B cell (primary cell): ENCODE data around the gene WNK2. TPM values are rescaled to one million over a fixed set of nuclear protein-coding genes. Genes with fewer than 3 reads are reported as not detected.

Experiments used
- ATAC-seq: fragments of 200-7000 bp; cut with Tn5 transposase; one replicate; pipeline ENCODE4 v1.10.0; 2021; ENCODE audit warnings: low read depth, mild to moderate bottlenecking, moderate number of reproducible peaks, moderate library complexity
- CTCF ChIA-PET: fragments of 350-600 bp; sonication (Branson Sonifier 250); formaldehyde crosslinking; loops from one replicate; lab custom pipeline; 2021; ENCODE audit warnings: antibody characterized with exemption, inconsistent platforms; lab: Charles Lee
- POLR2A ChIA-PET: fragments of 350-600 bp; sonication (Branson Sonifier 250); formaldehyde crosslinking; loops from one replicate; lab custom pipeline; 2021; ENCODE audit warnings: antibody characterized with exemption; lab: Charles Lee
- DNase-seq: peaks from one replicate; pipeline ENCODE4 v3.0.0; 2013
- H2AFZ ChIP-seq: 2 replicates; pipeline ENCODE4 v1.6.1; 2012; ENCODE audit warnings: mild to moderate bottlenecking, low read depth, low read length; ENCODE audit not compliant: insufficient read depth, poor library complexity, severe bottlenecking
- H3K27ac ChIP-seq, 2 donors: 1 replicate in 1 of 2; 2 replicates in 1 of 2; pipeline ENCODE4 v1.5.1; 2012 to 2013; ENCODE audit warnings: low read length in 2 of 2, mild to moderate bottlenecking in 2 of 2, moderate library complexity in 1 of 2
- H3K27me3 ChIP-seq, 4 experiments: fragments of 200-600 bp in 1 of 4; sonication (generic) in 1 of 4; replicated peaks in 1 of 4; 1 replicate in 2 of 4; 2 replicates in 2 of 4; pipeline versions ENCODE4 v1.6.1 to v1.7.0; 2013 to 2016; ENCODE audit warnings: low read length in 3 of 4, mild to moderate bottlenecking in 2 of 4, mixed read lengths in 1 of 4, moderate library complexity in 1 of 4; ENCODE audit not compliant: insufficient read depth in 4 of 4, control insufficient read depth in 3 of 4; ENCODE audit errors: control extremely low read depth in 1 of 4
- H3K36me3 ChIP-seq, 2 experiments: replicated peaks in 1 of 2; 1 replicate in 1 of 2; 2 replicates in 1 of 2; pipeline versions ENCODE4 v1.6.1 to v1.7.1; 2013; ENCODE audit warnings: low read length in 1 of 2; ENCODE audit not compliant: insufficient read depth in 2 of 2, control insufficient read depth in 1 of 2; ENCODE audit errors: control extremely low read depth in 1 of 2, extremely low read depth in 1 of 2
- H3K4me1 ChIP-seq, 2 donors: fragments of 200-600 bp in 1 of 2; sonication (generic) in 1 of 2; 1 replicate in 1 of 2; 2 replicates in 1 of 2; pipeline versions ENCODE4 v1.5.1 to v1.6.1; 2013 to 2017; ENCODE audit warnings: low read length in 2 of 2; ENCODE audit not compliant: control insufficient read depth in 2 of 2, insufficient read depth in 2 of 2
- H3K4me2 ChIP-seq: replicated peaks from 2 replicates; pipeline ENCODE3; 2012; ENCODE audit warnings: mild to moderate bottlenecking, low read depth, low read length; ENCODE audit not compliant: poor library complexity, severe bottlenecking
- H3K4me3 ChIP-seq, 5 experiments: fragments of 200-600 bp in 1 of 5; sonication (generic) in 1 of 5; 1 replicate in 3 of 5; 2 replicates in 2 of 5; pipeline versions ENCODE4 v1.5.1 to v1.7.0; 2011 to 2016; ENCODE audit warnings: low read length in 4 of 5, mild to moderate bottlenecking in 4 of 5, low read depth in 2 of 5, control low read depth in 1 of 5, moderate library complexity in 1 of 5; ENCODE audit not compliant: insufficient read depth in 1 of 5; ENCODE audit errors: control extremely low read depth in 1 of 5, extremely low read depth in 1 of 5
- H3K79me2 ChIP-seq: fragments of 200-600 bp; sonication (generic); one replicate; pipeline ENCODE4 v1.6.0; 2016; ENCODE audit warnings: low read length; ENCODE audit not compliant: control insufficient read depth, insufficient read depth
- H3K9ac ChIP-seq: fragments of 200-600 bp; sonication (generic); 2 replicates; pipeline ENCODE4 v1.6.1; 2017; ENCODE audit warnings: mild to moderate bottlenecking, low read length, moderate library complexity
- H3K9me3 ChIP-seq, 3 donors: one replicate each; pipeline versions ENCODE4 v1.6.1 to v1.7.1; 2013; ENCODE audit warnings: low read length in 2 of 3; ENCODE audit not compliant: control insufficient read depth in 2 of 3, insufficient read depth in 1 of 3; ENCODE audit errors: control extremely low read depth in 1 of 3
- H4K20me1 ChIP-seq: 2 replicates; pipeline ENCODE4 v1.6.0; 2012; ENCODE audit warnings: mild to moderate bottlenecking, low read length; ENCODE audit not compliant: insufficient read depth, control insufficient read depth, poor library complexity, severe bottlenecking
- H3K27ac Mint-ChIP-seq: one replicate; pipeline ENCODE4 v1.8.0; 2021; ENCODE audit warnings: mixed read lengths
- H3K27me3 Mint-ChIP-seq: one replicate; pipeline ENCODE4 v1.8.0; 2021; ENCODE audit warnings: mixed read lengths
- H3K4me1 Mint-ChIP-seq: one replicate; pipeline ENCODE4 v1.8.0; 2021; ENCODE audit warnings: mixed read lengths
- H3K4me3 Mint-ChIP-seq: one replicate; pipeline ENCODE4 v1.8.0; 2021; ENCODE audit warnings: mixed read lengths
- H3K9me3 Mint-ChIP-seq: one replicate; pipeline ENCODE4 v1.8.0; 2022; ENCODE audit warnings: mixed read lengths; ENCODE audit not compliant: insufficient read depth
- EZH2 ChIP-seq: IDR thresholded peaks from 2 replicates; pipeline ENCODE4 v1.6.1; 2012; ENCODE audit warnings: borderline replicate concordance, low read depth, mild to moderate bottlenecking, moderate library complexity, low read length; ENCODE audit not compliant: insufficient read depth, poor library complexity, severe bottlenecking
- WGBS: methylation state at CpG from one replicate; pipeline ENCODE4 v1.1.5; 2013; ENCODE audit warnings: missing lambda C conversion rate; ENCODE audit not compliant: insufficient coverage; 5-methylcytosine and 5-hydroxymethylcytosine counted together
- intact Hi-C: fragments of 100-400 bp; cut with micrococcal nuclease; formaldehyde crosslinking; loops from one replicate; pipeline ENCODE4 v1.10.0; 2022
- polyA plus RNA-seq: library from polyadenylated mRNA; depleted of rRNA; stranded (reverse); fragments of >200 nt; gene quantifications from 2 replicates; pipeline ENCODE4 v1.2.3, GENCODE V29; 2012
- total RNA-seq, 2 donors: library from RNA; stranded (reverse); fragments of 120-200 nt in 1 of 2; gene quantifications; 1 replicate in 1 of 2; 2 replicates in 1 of 2; pipeline versions ENCODE4 v1.2.3 to v1.2.4, GENCODE V29; 2013 to 2022
- TF ChIP-seq, protein P1 (sequence below): fragments of 200-600 bp; IDR thresholded peaks from one replicate; pipeline ENCODE4 v1.8.0; 2022; ENCODE audit warnings: antibody characterized with exemption, mild to moderate bottlenecking

WNK2 gene
- total and polyA plus RNA-seq, 2 donors (not counting 1 experiment from before 2014, with no cell fraction given): 0.49 TPM; not detected in 1

DNA sequence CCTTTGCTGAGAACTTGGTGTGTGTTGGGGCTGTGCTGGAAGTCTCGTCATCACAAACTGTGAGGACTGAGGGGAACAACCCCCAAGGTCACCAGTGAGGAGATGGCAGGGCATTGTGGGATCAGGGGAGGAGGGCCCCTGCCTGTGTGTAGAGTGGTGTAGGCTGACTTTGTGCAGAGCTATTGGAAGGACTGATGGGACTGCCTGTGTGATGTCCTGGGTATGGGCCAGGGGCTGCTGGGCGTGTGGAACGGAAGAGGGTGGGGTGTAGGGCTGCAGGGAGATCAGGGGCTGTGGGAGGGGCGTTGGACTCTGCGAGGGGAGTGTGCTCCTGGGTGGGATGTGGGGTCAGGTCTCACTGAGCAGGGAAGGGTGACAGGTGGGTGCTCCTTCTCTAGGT is 3.6 kb downstream of the WNK2 start:
- ChIA-PET CTCF (no interaction called here), POLR2A (interaction anchor here (0.6 kb wide), 1 partner anchor 320 kb away, joined by 3 read pairs; no protein-coding TSS in a partner anchor)
- ATAC-seq (no peak), DNase-seq (no peak)
- Histone ChIP-seq H3K79me2 (no peaks in the 10 kb centered on the region), H3K4me2 (no peak overlapping the region), H3K36me3 (no peaks in the 10 kb centered on the region), H2AFZ (no peak overlapping the region), H3K9me3 (peaks cover 0 to 8% (median 0%) of the 10 kb centered on the region in 3 donors), H3K27me3 (peaks cover 0 to 18% (median 13%) of the 10 kb centered on the region in 4 experiments), H3K4me3 (no peak overlapping the region), H3K9ac (no peak overlapping the region), H4K20me1 (no peaks in the 10 kb centered on the region), H3K4me1 (peaks cover 13 to 17% of the 10 kb centered on the region in 2 donors), H3K27ac (no peak overlapping the region)
- TF ChIP-seq, protein P1, sequence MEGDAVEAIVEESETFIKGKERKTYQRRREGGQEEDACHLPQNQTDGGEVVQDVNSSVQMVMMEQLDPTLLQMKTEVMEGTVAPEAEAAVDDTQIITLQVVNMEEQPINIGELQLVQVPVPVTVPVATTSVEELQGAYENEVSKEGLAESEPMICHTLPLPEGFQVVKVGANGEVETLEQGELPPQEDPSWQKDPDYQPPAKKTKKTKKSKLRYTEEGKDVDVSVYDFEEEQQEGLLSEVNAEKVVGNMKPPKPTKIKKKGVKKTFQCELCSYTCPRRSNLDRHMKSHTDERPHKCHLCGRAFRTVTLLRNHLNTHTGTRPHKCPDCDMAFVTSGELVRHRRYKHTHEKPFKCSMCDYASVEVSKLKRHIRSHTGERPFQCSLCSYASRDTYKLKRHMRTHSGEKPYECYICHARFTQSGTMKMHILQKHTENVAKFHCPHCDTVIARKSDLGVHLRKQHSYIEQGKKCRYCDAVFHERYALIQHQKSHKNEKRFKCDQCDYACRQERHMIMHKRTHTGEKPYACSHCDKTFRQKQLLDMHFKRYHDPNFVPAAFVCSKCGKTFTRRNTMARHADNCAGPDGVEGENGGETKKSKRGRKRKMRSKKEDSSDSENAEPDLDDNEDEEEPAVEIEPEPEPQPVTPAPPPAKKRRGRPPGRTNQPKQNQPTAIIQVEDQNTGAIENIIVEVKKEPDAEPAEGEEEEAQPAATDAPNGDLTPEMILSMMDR: no peak
- TF ChIP-seq EZH2: no peak
- Mint-ChIP-seq H3K4me1 (peaks cover 12% of the 10 kb centered on the region), H3K4me3 (no peak overlapping the region), H3K9me3 (no peaks in the 10 kb centered on the region), H3K27ac (no peak overlapping the region), H3K27me3 (peaks cover 35% of the 10 kb centered on the region)
- intact Hi-C loops: no loop called here
- 91% methylated on average over 5 of the region's 5 CpGs for WGBS

DNA sequence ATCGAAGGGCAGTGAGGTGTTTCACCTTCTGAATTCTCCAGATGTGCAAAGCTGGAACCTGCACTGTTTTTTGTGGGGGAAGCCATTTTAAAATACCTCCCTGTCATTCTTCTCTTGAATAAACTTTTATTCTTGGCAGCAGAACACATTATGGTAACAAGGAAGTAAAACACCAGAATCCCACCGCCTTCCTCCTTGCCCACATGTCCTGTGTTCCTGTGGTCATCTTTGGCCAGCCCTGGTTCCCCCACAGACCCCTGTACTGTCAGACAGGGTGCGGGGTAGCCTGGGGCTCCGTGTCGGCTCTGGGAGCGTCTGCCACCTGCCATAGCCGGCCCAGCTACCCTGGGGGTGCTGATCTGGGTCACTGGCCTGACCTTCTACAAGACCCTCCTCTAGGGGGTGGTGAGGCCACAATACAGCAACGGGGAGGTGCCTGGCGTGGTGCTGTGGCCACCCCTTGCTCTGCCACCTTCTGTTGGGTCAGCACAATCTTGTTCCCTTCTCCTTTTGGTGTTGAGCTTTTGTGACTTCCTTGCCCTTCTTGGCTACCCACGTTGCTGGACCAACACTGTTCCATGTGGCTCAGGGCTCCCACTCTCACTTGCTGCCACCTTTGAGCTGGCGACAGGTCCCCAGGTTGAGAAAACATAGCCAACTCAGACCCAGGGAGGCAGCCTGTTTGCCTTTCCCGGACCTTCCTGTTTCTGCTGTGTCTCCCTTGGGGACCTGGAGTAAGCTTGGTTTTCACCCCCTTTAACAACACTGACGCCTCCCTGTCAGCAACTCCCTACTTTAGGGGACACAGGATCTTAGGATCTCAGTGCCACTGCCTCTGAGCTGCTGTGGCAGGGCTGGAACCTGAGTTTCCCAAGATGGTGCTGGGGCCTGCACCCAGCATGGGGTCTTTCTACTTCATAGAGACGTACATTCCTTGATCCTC is 4.8 kb downstream of the WNK2 start:
- POLR2A ChIA-PET: no interaction called here

More for the DNA sequence above, 4.8 kb downstream of the WNK2 start:
- no peak overlapping the region for H3K4me3 Mint-ChIP-seq
- ATAC-seq: no peak
- H3K79me2 ChIP-seq: no peaks in the 10 kb centered on the region
- intact Hi-C loops: no loop called here
- no peaks in the 10 kb centered on the region for H4K20me1 ChIP-seq
- no peak for DNase-seq
- H3K9ac ChIP-seq: no peak overlapping the region
- TF ChIP-seq EZH2: no peak
- TF ChIP-seq, protein P1: no peak
- H3K9me3 ChIP-seq: peaks cover 0 to 5% (median 0%) of the 10 kb centered on the region in 3 donors
- CTCF ChIA-PET: no interaction called here
- H3K4me1 Mint-ChIP-seq: peaks cover 2% of the 10 kb centered on the region
- H3K27me3 Mint-ChIP-seq: peaks cover 27% of the 10 kb centered on the region
- H2AFZ ChIP-seq: no peak overlapping the region
- WGBS: 79% methylated on average over 12 of the region's 14 CpGs
- no peaks in the 10 kb centered on the region for H3K36me3 ChIP-seq
- H3K4me3 ChIP-seq: no peak overlapping the region
- no peak overlapping the region for H3K27ac Mint-ChIP-seq
- H3K9me3 Mint-ChIP-seq: no peaks in the 10 kb centered on the region
- H3K27me3 ChIP-seq: peaks cover 0 to 6% (median 3%) of the 10 kb centered on the region in 4 experiments
- H3K4me2 ChIP-seq: no peak overlapping the region
- no peak overlapping the region for H3K27ac ChIP-seq
- H3K4me1 ChIP-seq: peaks cover 5 to 6% of the 10 kb centered on the region in 2 donors
